Karpas-422 (cell line): ENCODE results near the gene AKT3. TPM values are rescaled to one million over a fixed set of nuclear protein-coding genes. Genes with fewer than 3 reads are reported as not detected.
"Not testable (repeated sequence)": the region's sequence is repeated elsewhere in the genome, so short reads cannot be mapped to it uniquely, and the experiment has no call there.

ENCODE experiments used
- DNase-seq: peaks from one replicate; pipeline ENCODE4 v3.0.0-alpha.2; 2015
- H2AFZ ChIP-seq: fragments of 200-600 bp; sonication (generic); 2 replicates; pipeline ENCODE4 v1.6.1; 2014; ENCODE audit warnings: antibody characterized with exemption, low read length, mixed read lengths
- H3K27ac ChIP-seq: fragments of 200-600 bp; sonication (generic); 2 replicates; pipeline ENCODE4 v1.5.1; 2014; ENCODE audit warnings: mild to moderate bottlenecking, low read length, moderate library complexity
- H3K27me3 ChIP-seq: fragments of 200-600 bp; sonication (generic); 2 replicates; pipeline ENCODE4 v1.6.1; 2014; ENCODE audit warnings: low read length, mixed read lengths
- H3K36me3 ChIP-seq: fragments of 200-600 bp; sonication (generic); 2 replicates; pipeline ENCODE4 v1.6.1; 2014; ENCODE audit warnings: low read length, mixed read lengths; ENCODE audit not compliant: insufficient read depth
- H3K4me1 ChIP-seq: fragments of 200-600 bp; sonication (generic); 2 replicates; pipeline ENCODE4 v1.6.1; 2014; ENCODE audit warnings: mild to moderate bottlenecking, low read length, mixed read lengths
- H3K4me2 ChIP-seq: fragments of 200-600 bp; sonication (generic); 2 replicates; pipeline ENCODE4 v1.6.1; 2014; ENCODE audit warnings: low read length, low read depth, mild to moderate bottlenecking; ENCODE audit not compliant: poor library complexity, severe bottlenecking
- H3K4me3 ChIP-seq: fragments of 200-600 bp; sonication (generic); 2 replicates; pipeline ENCODE4 v1.5.1; 2014; ENCODE audit warnings: mild to moderate bottlenecking, antibody characterized with exemption, low read length, mixed read lengths
- H3K79me2 ChIP-seq: fragments of 200-600 bp; sonication (generic); 2 replicates; pipeline ENCODE4 v1.6.1; 2014; ENCODE audit warnings: mild to moderate bottlenecking, low read length, mixed read lengths
- H3K9ac ChIP-seq: fragments of 200-600 bp; sonication (generic); 2 replicates; pipeline ENCODE4 v1.6.0; 2014; ENCODE audit warnings: low read length
- H3K9me2 ChIP-seq: fragments of 200-600 bp; sonication (generic), shearing (Covaris generic); replicated peaks from 2 replicates; pipeline ENCODE4 v1.6.0; 2014; ENCODE audit warnings: mild to moderate bottlenecking, low read length, moderate library complexity; ENCODE audit not compliant: insufficient read depth
- H3K9me3 ChIP-seq: fragments of 300-700, 200-600 bp; sonication (generic); 2 replicates; pipeline ENCODE4 v1.6.1; 2014; ENCODE audit warnings: low read length, mixed read lengths
- H4K20me1 ChIP-seq: fragments of 200-600 bp; sonication (generic); 2 replicates; pipeline ENCODE4 v1.6.1; 2014; ENCODE audit warnings: mild to moderate bottlenecking, antibody characterized with exemption, low read length, low read depth; ENCODE audit not compliant: insufficient read depth
- total RNA-seq: library from RNA; depleted of rRNA; stranded (reverse); fragments of >200 nt; shearing (Covaris generic); gene quantifications from 2 replicates; pipeline ENCODE4 v1.2.3, GENCODE V29; 2014; ENCODE audit warnings: low replicate concordance

Gene AKT3
- total RNA-seq, 1 experiment from 2014 or later, result 0.11 TPM

- H4K20me1 ChIP-seq, result no peaks in the 10 kb centered on the region
- no peak overlapping the region for H3K9ac ChIP-seq
- no peaks in the 10 kb centered on the region for H3K9me3 ChIP-seq
- H3K36me3 ChIP-seq, result no peaks in the 10 kb centered on the region
- H2AFZ ChIP-seq, result no peak overlapping the region
- no peak overlapping the region for H3K4me3 ChIP-seq
- no peaks in the 10 kb centered on the region for H3K4me1 ChIP-seq
- H3K27me3 ChIP-seq, result no peaks in the 10 kb centered on the region
- no peaks in the 10 kb centered on the region for H3K79me2 ChIP-seq
- no peaks in the 10 kb centered on the region for H3K9me2 ChIP-seq
- no peak overlapping the region for H3K4me2 ChIP-seq
- no peak overlapping the region for H3K27ac ChIP-seq
- no peak for DNase-seq
These were observed 15.9 kb downstream of the AKT3 start for GRCh38 chr1:243834130-243834529.

GRCh38 chr1:243831463-243831862 lies 18.6 kb downstream of the AKT3 start:
- no peaks in the 10 kb centered on the region for H3K9me2 ChIP-seq
- no peak overlapping the region for H2AFZ ChIP-seq
- H3K9me3 ChIP-seq, result no peaks in the 10 kb centered on the region
- no peaks in the 10 kb centered on the region for H4K20me1 ChIP-seq
- no peaks in the 10 kb centered on the region for H3K79me2 ChIP-seq
- H3K36me3 ChIP-seq, result no peaks in the 10 kb centered on the region
- H3K9ac ChIP-seq, result no peak overlapping the region
- no peak overlapping the region for H3K4me3 ChIP-seq
- no peak overlapping the region for H3K4me2 ChIP-seq
- no peaks in the 10 kb centered on the region for H3K27me3 ChIP-seq
- DNase-seq, result no peak
- H3K4me1 ChIP-seq, result no peaks in the 10 kb centered on the region
- no peak overlapping the region for H3K27ac ChIP-seq

GRCh38 chr1:243827206-243827605 lies 22.8 kb downstream of the AKT3 start:
- no peaks in the 10 kb centered on the region for H3K36me3 ChIP-seq
- no peak for DNase-seq
- H3K27ac ChIP-seq, result no peak overlapping the region
- H3K9ac ChIP-seq, result no peak overlapping the region
- no peaks in the 10 kb centered on the region for H3K9me3 ChIP-seq
- H3K9me2 ChIP-seq, result no peaks in the 10 kb centered on the region
- no peaks in the 10 kb centered on the region for H4K20me1 ChIP-seq
- no peak overlapping the region for H3K4me3 ChIP-seq
- H3K27me3 ChIP-seq, result no peaks in the 10 kb centered on the region
- H2AFZ ChIP-seq, result no peak overlapping the region
- H3K79me2 ChIP-seq, result no peaks in the 10 kb centered on the region
- H3K4me1 ChIP-seq, result no peaks in the 10 kb centered on the region
- no peak overlapping the region for H3K4me2 ChIP-seq

- not testable (repeated sequence) for H3K27me3 ChIP-seq, H3K4me3 ChIP-seq, H3K79me2 ChIP-seq, H3K36me3 ChIP-seq, H2AFZ ChIP-seq, H3K9me3 ChIP-seq, H3K27ac ChIP-seq, DNase-seq, H3K9me2 ChIP-seq, H3K9ac ChIP-seq, H4K20me1 ChIP-seq, H3K4me2 ChIP-seq, H3K4me1 ChIP-seq
These were observed 25.1 kb downstream of the AKT3 start for GRCh38 chr1:243824907-243825306.

GRCh38 chr1:243821177-243821680 lies 28.8 kb downstream of the AKT3 start:
- Histone ChIP-seq H3K4me1 (no peaks in the 10 kb centered on the region), H3K4me2 (no peak overlapping the region), H3K9me3 (no peaks in the 10 kb centered on the region), H3K9me2 (no peaks in the 10 kb centered on the region), H3K27ac (no peak overlapping the region), H3K27me3 (no peaks in the 10 kb centered on the region), H3K79me2 (no peaks in the 10 kb centered on the region), H3K9ac (no peak overlapping the region), H3K36me3 (no peaks in the 10 kb centered on the region), H2AFZ (no peak overlapping the region), H3K4me3 (no peak overlapping the region), H4K20me1 (no peaks in the 10 kb centered on the region)
- no peak for DNase-seq

GRCh38 chr1:243819438-243819839 lies 30.6 kb downstream of the AKT3 start:
- Histone ChIP-seq H3K4me3 (no peak overlapping the region), H3K4me2 (no peak overlapping the region), H3K9me3 (no peaks in the 10 kb centered on the region), H3K9ac (no peak overlapping the region), H3K79me2 (no peaks in the 10 kb centered on the region), H2AFZ (no peak overlapping the region), H3K9me2 (no peaks in the 10 kb centered on the region), H3K27me3 (no peaks in the 10 kb centered on the region), H3K27ac (no peak overlapping the region), H3K36me3 (no peaks in the 10 kb centered on the region), H3K4me1 (no peaks in the 10 kb centered on the region), H4K20me1 (no peaks in the 10 kb centered on the region)
- DNase-seq, result no peak

GRCh38 chr1:243818978-243819377 lies 31.1 kb downstream of the AKT3 start:
- no peaks in the 10 kb centered on the region for H3K9me2 ChIP-seq
- H2AFZ ChIP-seq, result no peak overlapping the region
- H3K9ac ChIP-seq, result no peak overlapping the region
- no peaks in the 10 kb centered on the region for H3K36me3 ChIP-seq
- H4K20me1 ChIP-seq, result no peaks in the 10 kb centered on the region
- H3K27ac ChIP-seq, result no peak overlapping the region
- no peaks in the 10 kb centered on the region for H3K4me1 ChIP-seq
- H3K27me3 ChIP-seq, result no peaks in the 10 kb centered on the region
- H3K79me2 ChIP-seq, result no peaks in the 10 kb centered on the region
- no peak for DNase-seq
- no peak overlapping the region for H3K4me2 ChIP-seq
- H3K4me3 ChIP-seq, result no peak overlapping the region
- H3K9me3 ChIP-seq, result no peaks in the 10 kb centered on the region

- Histone ChIP-seq H4K20me1 (no peaks in the 10 kb centered on the region), H3K9me3 (no peaks in the 10 kb centered on the region)
These were observed 35.3 kb downstream of the AKT3 start for GRCh38 chr1:243814718-243815117.

GRCh38 chr1:243807346-243807745 lies 42.7 kb downstream of the AKT3 start:
- H3K79me2 ChIP-seq, H3K4me3 ChIP-seq, H3K9ac ChIP-seq, H2AFZ ChIP-seq, H3K9me3 ChIP-seq, H3K27me3 ChIP-seq, H3K36me3 ChIP-seq, H3K27ac ChIP-seq, H3K4me1 ChIP-seq, H3K9me2 ChIP-seq, DNase-seq, H4K20me1 ChIP-seq, H3K4me2 ChIP-seq: not testable (repeated sequence)

More at GRCh38 chr1:243814718-243815117, 35.3 kb downstream of the AKT3 start:
- Histone ChIP-seq H3K36me3 (no peaks in the 10 kb centered on the region), H3K4me3 (no peak overlapping the region), H3K9me2 (no peaks in the 10 kb centered on the region), H3K9ac (no peak overlapping the region), H3K27ac (no peak overlapping the region), H3K27me3 (no peaks in the 10 kb centered on the region), H3K79me2 (no peaks in the 10 kb centered on the region), H2AFZ (no peak overlapping the region), H3K4me2 (no peak overlapping the region), H3K4me1 (no peaks in the 10 kb centered on the region)
- no peak for DNase-seq
